Measurements from ENCODE around the gene ARMC12. TPM values are rescaled to one million over a fixed set of nuclear protein-coding genes. Genes with fewer than 3 reads are reported as not detected.

Gene ARMC12
- total and polyA plus RNA-seq, 2 of the 13 experiments (the other 11 are each of a cell fraction or from before 2014, with no cell fraction given), result 1.3 TPM; not detected in 1

DNA sequence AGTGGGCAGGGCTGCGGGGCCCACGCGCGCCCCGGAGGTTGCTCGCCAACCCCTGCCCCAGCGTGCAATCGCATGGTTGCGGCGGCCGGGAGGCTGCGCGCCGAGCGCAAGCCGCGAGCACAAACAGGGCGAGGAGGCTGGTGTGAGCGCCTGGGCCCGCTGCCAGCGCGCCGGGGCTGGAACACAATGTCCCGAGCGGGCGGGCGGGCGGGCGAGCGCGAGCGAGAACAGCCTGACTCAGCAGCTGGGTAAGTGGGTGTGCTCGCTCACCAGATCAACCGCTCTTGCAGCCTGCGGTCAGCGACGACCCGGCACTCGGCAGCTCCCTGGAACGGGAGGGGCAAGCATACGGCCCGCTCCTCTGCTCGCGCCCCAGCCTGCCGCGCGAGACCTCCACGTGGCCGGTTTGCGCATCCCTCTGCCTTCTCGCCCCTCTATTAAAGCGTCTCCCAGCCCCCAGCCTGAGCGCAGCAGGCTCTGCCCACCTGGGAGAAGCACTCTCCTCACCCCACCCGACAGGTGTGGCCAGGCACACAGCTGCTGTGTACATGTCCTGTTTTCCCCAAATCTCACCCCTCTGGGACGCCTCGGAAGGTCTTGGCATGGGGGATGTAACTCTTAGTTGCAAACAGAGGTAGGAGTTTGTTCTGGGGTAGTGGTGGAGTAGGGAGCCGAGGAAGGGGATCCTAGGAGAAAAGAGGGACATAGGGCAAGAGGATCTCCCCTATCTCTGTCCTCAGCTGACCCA is 8.7 kb upstream of the ARMC12 start (continued):
- TF ChIP-seq, protein P1, sequence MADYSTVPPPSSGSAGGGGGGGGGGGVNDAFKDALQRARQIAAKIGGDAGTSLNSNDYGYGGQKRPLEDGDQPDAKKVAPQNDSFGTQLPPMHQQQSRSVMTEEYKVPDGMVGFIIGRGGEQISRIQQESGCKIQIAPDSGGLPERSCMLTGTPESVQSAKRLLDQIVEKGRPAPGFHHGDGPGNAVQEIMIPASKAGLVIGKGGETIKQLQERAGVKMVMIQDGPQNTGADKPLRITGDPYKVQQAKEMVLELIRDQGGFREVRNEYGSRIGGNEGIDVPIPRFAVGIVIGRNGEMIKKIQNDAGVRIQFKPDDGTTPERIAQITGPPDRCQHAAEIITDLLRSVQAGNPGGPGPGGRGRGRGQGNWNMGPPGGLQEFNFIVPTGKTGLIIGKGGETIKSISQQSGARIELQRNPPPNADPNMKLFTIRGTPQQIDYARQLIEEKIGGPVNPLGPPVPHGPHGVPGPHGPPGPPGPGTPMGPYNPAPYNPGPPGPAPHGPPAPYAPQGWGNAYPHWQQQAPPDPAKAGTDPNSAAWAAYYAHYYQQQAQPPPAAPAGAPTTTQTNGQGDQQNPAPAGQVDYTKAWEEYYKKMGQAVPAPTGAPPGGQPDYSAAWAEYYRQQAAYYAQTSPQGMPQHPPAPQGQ (CRISPR knock-in tag; IDR thresholded peaks at IDR 0.05; ENCODE audit: borderline replicate concordance), result no peak
- TF ChIP-seq ZNF30 (CRISPR knock-in tag; IDR thresholded peaks at IDR 0.05) (no peak), KLF13 (CRISPR knock-in tag; IDR thresholded peaks at IDR 0.05) (0 out of 2 replicates have a peak, but pooled peaks have one; percentile 47), KDM2A (CRISPR knock-in tag; IDR thresholded peaks at IDR 0.05; ENCODE audit: borderline replicate concordance, low read depth) (peak; percentile 81), ATAD3A (CRISPR knock-in tag; IDR thresholded peaks at IDR 0.05) (no peak), ARID2 (CRISPR knock-in tag; IDR thresholded peaks at IDR 0.05; ENCODE audit: borderline replicate concordance) (peak; percentile 98), NR3C1 (CRISPR knock-in tag; IDR thresholded peaks at IDR 0.05) (no peak), HOXA3 (CRISPR knock-in tag; IDR thresholded peaks at IDR 0.05) (peak; percentile 58), ZNF317 (CRISPR knock-in tag; IDR thresholded peaks at IDR 0.05) (no peak), TBX3 (IDR thresholded peaks at IDR 0.05; ENCODE audit: borderline replicate concordance) (no peak), REL (CRISPR knock-in tag; conservative IDR thresholded peaks at IDR 0.05) (no peak; the same call in 1 of the 2 replicates), ZBTB7A (CRISPR knock-in tag; IDR thresholded peaks at IDR 0.05) (no peak)
- TF ChIP-seq, protein P2, sequence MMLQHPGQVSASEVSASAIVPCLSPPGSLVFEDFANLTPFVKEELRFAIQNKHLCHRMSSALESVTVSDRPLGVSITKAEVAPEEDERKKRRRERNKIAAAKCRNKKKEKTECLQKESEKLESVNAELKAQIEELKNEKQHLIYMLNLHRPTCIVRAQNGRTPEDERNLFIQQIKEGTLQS (CRISPR knock-in tag; IDR thresholded peaks at IDR 0.05), result no peak
- TF ChIP-seq, protein P3, sequence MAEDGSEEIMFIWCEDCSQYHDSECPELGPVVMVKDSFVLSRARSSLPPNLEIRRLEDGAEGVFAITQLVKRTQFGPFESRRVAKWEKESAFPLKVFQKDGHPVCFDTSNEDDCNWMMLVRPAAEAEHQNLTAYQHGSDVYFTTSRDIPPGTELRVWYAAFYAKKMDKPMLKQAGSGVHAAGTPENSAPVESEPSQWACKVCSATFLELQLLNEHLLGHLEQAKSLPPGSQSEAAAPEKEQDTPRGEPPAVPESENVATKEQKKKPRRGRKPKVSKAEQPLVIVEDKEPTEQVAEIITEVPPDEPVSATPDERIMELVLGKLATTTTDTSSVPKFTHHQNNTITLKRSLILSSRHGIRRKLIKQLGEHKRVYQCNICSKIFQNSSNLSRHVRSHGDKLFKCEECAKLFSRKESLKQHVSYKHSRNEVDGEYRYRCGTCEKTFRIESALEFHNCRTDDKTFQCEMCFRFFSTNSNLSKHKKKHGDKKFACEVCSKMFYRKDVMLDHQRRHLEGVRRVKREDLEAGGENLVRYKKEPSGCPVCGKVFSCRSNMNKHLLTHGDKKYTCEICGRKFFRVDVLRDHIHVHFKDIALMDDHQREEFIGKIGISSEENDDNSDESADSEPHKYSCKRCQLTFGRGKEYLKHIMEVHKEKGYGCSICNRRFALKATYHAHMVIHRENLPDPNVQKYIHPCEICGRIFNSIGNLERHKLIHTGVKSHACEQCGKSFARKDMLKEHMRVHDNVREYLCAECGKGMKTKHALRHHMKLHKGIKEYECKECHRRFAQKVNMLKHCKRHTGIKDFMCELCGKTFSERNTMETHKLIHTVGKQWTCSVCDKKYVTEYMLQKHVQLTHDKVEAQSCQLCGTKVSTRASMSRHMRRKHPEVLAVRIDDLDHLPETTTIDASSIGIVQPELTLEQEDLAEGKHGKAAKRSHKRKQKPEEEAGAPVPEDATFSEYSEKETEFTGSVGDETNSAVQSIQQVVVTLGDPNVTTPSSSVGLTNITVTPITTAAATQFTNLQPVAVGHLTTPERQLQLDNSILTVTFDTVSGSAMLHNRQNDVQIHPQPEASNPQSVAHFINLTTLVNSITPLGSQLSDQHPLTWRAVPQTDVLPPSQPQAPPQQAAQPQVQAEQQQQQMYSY (CRISPR knock-in tag; IDR thresholded peaks at IDR 0.05), result no peak
- TF ChIP-seq, protein P4, sequence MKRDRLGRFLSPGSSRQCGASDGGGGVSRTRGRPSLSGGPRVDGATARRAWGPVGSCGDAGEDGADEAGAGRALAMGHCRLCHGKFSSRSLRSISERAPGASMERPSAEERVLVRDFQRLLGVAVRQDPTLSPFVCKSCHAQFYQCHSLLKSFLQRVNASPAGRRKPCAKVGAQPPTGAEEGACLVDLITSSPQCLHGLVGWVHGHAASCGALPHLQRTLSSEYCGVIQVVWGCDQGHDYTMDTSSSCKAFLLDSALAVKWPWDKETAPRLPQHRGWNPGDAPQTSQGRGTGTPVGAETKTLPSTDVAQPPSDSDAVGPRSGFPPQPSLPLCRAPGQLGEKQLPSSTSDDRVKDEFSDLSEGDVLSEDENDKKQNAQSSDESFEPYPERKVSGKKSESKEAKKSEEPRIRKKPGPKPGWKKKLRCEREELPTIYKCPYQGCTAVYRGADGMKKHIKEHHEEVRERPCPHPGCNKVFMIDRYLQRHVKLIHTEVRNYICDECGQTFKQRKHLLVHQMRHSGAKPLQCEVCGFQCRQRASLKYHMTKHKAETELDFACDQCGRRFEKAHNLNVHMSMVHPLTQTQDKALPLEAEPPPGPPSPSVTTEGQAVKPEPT (CRISPR knock-in tag; IDR thresholded peaks at IDR 0.05; ENCODE audit: low read depth), result 0 out of 2 replicates have a peak, but pooled peaks have one; percentile 4
- TF ChIP-seq, protein P5, sequence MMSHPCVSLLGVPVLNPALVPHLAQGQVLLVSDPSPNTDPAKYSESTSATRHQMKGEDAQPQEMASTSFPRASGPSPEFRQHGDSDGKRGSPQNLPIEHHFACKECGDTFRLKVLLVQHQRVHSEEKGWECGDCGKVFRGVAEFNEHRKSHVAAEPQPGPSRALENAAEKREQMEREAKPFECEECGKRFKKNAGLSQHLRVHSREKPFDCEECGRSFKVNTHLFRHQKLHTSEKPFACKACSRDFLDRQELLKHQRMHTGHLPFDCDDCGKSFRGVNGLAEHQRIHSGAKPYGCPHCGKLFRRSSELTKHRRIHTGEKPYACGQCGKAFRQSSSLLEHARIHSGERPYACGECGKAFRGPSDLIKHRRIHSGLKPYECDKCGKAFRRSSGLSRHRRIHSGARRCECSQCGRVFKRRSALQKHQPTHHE (CRISPR knock-in tag; IDR thresholded peaks at IDR 0.05; ENCODE audit: borderline replicate concordance), result no peak
- TF ChIP-seq, protein P6, sequence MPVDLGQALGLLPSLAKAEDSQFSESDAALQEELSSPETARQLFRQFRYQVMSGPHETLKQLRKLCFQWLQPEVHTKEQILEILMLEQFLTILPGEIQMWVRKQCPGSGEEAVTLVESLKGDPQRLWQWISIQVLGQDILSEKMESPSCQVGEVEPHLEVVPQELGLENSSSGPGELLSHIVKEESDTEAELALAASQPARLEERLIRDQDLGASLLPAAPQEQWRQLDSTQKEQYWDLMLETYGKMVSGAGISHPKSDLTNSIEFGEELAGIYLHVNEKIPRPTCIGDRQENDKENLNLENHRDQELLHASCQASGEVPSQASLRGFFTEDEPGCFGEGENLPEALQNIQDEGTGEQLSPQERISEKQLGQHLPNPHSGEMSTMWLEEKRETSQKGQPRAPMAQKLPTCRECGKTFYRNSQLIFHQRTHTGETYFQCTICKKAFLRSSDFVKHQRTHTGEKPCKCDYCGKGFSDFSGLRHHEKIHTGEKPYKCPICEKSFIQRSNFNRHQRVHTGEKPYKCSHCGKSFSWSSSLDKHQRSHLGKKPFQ (CRISPR knock-in tag; IDR thresholded peaks at IDR 0.05; ENCODE audit: insufficient replicate concordance), result peak; percentile 39

Measured in HepG2 (cell line).